IPS-11a (cell line): Measurements from ENCODE around the gene PBXIP1.
"Not testable (repeated sequence)": the region's sequence is repeated elsewhere in the genome, so short reads cannot be mapped to it uniquely, and the experiment has no call there.

ENCODE experiments used
- H3K4me3 ChIP-seq: one replicate; pipeline ENCODE4 v1.5.1; 2013; ENCODE audit warnings: low read depth, low read length, control low read depth

PBXIP1 gene

GRCh38 chr1:154995301-154995983 lies 39.5 kb upstream of the PBXIP1 start:
- not testable (repeated sequence) for H3K4me3 ChIP-seq

GRCh38 chr1:154994591-154994990 lies 38.7 kb upstream of the PBXIP1 start:
- H3K4me3 ChIP-seq: no peak overlapping the region

- H3K4me3 ChIP-seq: no peak overlapping the region
Measured at GRCh38 chr1:154994269-154994587, 38.3 kb upstream of the PBXIP1 start.

GRCh38 chr1:154993572-154994268 lies 37.8 kb upstream of the PBXIP1 start, which contains the start of gene LENEP:
Gene LENEP, plus strand, starts transcription at chr1:154993586. Its CDS starts 22 bp downstream, at chr1:154993608.
- H3K4me3 ChIP-seq: no peak within 1 kb of the TSS

- no peak overlapping the region for H3K4me3 ChIP-seq
Measured at GRCh38 chr1:154992721-154993571, 37.0 kb upstream of the PBXIP1 start.

GRCh38 chr1:154990276-154990675 lies 34.4 kb upstream of the PBXIP1 start:
- H3K4me3 ChIP-seq: no peak overlapping the region

- H3K4me3 ChIP-seq: no peak overlapping the region
Measured at GRCh38 chr1:154989195-154989860, 33.4 kb upstream of the PBXIP1 start.

- H3K4me3 ChIP-seq: no peak overlapping the region
Measured at GRCh38 chr1:154988058-154988954, 32.4 kb upstream of the PBXIP1 start.

- H3K4me3 ChIP-seq: no peak overlapping the region
Measured at GRCh38 chr1:154987326-154987725, 31.4 kb upstream of the PBXIP1 start.

GRCh38 chr1:154986736-154987135 lies 30.8 kb upstream of the PBXIP1 start:
- H3K4me3 ChIP-seq: not testable (repeated sequence)

GRCh38 chr1:154983776-154984466 lies 28.0 kb upstream of the PBXIP1 start:
- H3K4me3 ChIP-seq: peak overlapping the region; percentile 98

GRCh38 chr1:154982897-154983648 lies 27.2 kb upstream of the PBXIP1 start, which contains the start of gene FLAD1:
Gene FLAD1, plus strand, starts transcription at chr1:154983344. Its CDS starts 351 bp downstream, at chr1:154983695.
- H3K4me3 ChIP-seq: peak within 1 kb of the TSS; percentile 98

GRCh38 chr1:154982341-154982740 lies 26.4 kb upstream of the PBXIP1 start:
- peak overlapping the region; percentile 18 for H3K4me3 ChIP-seq

GRCh38 chr1:154978360-154978759 lies 22.5 kb upstream of the PBXIP1 start:
- no peak overlapping the region for H3K4me3 ChIP-seq

GRCh38 chr1:154977762-154978161 lies 21.9 kb upstream of the PBXIP1 start:
- H3K4me3 ChIP-seq: not testable (repeated sequence)

GRCh38 chr1:154975409-154976059 lies 19.6 kb upstream of the PBXIP1 start:
- peak overlapping the region; percentile 68 for H3K4me3 ChIP-seq

- H3K4me3 ChIP-seq: peak overlapping the region; percentile 68
Measured at GRCh38 chr1:154974808-154975408, 19.0 kb upstream of the PBXIP1 start.
